Measurements from ENCODE around the gene TENM4.

Gene TENM4

GRCh38 chr11:79186669-79187068, 254.2 kb downstream of the TENM4 start:
- Histone ChIP-seq H3K36me3 (ENCODE audit: control insufficient read depth in 2 of 2, insufficient read depth in 1 of 2, low read length in 2 of 2) (no peaks in the 10 kb centered on the region), H3K4me1 (ENCODE audit: control insufficient read depth, insufficient read depth, low read length) (no peaks in the 10 kb centered on the region), H3K9me3 (ENCODE audit: control insufficient read depth, insufficient read depth, low read depth, low read length) (no peaks in the 10 kb centered on the region), H3K4me3 (ENCODE audit: low read depth, low read length) (no peak overlapping the region), H3K27ac (ENCODE audit: extremely low read depth, low read depth, low read length) (no peak overlapping the region)
- TF ChIP-seq ZNF423 (tag by site-specific recombination; IDR thresholded peaks at IDR 0.05) (no peak), MZF1 (tag by site-specific recombination; IDR thresholded peaks at IDR 0.05; ENCODE audit: borderline replicate concordance) (no peak)
- ChIA-PET CTCF (no interaction called here), POLR2A (no interaction called here)

DNA sequence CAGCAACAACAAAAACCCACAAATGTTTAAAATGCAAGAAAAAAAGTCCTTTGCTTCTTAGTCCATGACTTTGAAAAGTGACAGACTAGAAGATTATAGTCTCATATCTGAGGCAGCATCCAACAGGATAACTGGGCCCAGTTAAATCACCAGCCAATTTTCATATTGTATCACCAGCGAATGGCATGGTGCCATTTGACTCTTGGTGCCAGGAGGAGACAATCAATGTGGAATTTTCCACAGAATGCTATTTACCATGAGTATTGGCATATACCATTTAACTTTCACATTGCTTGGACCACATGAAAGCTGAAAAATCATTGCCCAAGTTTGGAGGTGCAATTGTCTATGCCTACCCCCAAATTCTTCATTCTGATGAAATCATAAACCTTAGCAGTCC, 255.5 kb downstream of the TENM4 start:
- no peak overlapping the region for H3K27ac ChIP-seq (ENCODE audit: extremely low read depth, low read depth, low read length)
- H3K36me3 ChIP-seq (ENCODE audit: control insufficient read depth in 2 of 2, insufficient read depth in 1 of 2, low read length in 2 of 2), result no peaks in the 10 kb centered on the region
- no peaks in the 10 kb centered on the region for H3K9me3 ChIP-seq (ENCODE audit: control insufficient read depth, insufficient read depth, low read depth, low read length)
- no peaks in the 10 kb centered on the region for H3K4me1 ChIP-seq (ENCODE audit: control insufficient read depth, insufficient read depth, low read length)
- CTCF ChIA-PET, result no interaction called here
- no peak overlapping the region for H3K4me3 ChIP-seq (ENCODE audit: low read depth, low read length)
- TF ChIP-seq ZNF660 (tag by site-specific recombination; IDR thresholded peaks at IDR 0.05) (no peak), ZBTB10 (tag by site-specific recombination; IDR thresholded peaks at IDR 0.05) (no peak), SCRT2 (tag by site-specific recombination; IDR thresholded peaks at IDR 0.05) (no peak), ZNF776 (tag by site-specific recombination; IDR thresholded peaks at IDR 0.05; ENCODE audit: borderline replicate concordance) (no peak), ZNF555 (tag by site-specific recombination; conservative IDR thresholded peaks at IDR 0.05) (no peak), FEZF1 (tag by site-specific recombination; IDR thresholded peaks at IDR 0.05) (no peak), ZNF266 (tag by site-specific recombination; IDR thresholded peaks at IDR 0.05; ENCODE audit: low read depth) (no peak), ZNF394 (tag by site-specific recombination; IDR thresholded peaks at IDR 0.05; ENCODE audit: borderline replicate concordance) (no peak)
- POLR2A ChIA-PET, result no interaction called here

DNA sequence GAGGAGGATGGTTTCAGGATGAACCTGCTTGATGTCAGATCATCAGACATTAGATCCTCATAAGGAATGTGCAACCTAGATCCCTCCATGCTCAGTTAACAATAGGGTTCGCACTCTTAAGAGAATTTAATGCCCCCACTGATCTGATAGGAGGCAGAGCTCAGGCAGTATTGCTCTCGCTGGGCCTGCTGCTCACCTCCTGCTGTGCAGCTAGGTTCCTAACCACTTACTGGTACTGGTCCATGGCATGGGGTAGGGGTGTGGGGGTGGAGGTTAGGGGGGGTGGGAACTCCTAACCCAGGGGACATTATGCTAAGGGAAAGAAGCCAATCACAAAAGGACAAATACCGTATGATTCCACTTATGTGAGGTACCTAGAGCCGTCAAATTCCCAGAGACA, 256.5 kb downstream of the TENM4 start:
- no peaks in the 10 kb centered on the region for H3K9me3 ChIP-seq (ENCODE audit: control insufficient read depth, insufficient read depth, low read depth, low read length)
- CTCF ChIA-PET, result no interaction called here
- H3K36me3 ChIP-seq (ENCODE audit: control insufficient read depth in 2 of 2, insufficient read depth in 1 of 2, low read length in 2 of 2), result no peaks in the 10 kb centered on the region
- no peaks in the 10 kb centered on the region for H3K4me1 ChIP-seq (ENCODE audit: control insufficient read depth, insufficient read depth, low read length)
- no peak overlapping the region for H3K27ac ChIP-seq (ENCODE audit: extremely low read depth, low read depth, low read length)
- H3K4me3 ChIP-seq (ENCODE audit: low read depth, low read length), result no peak overlapping the region
- no peak for TF ChIP-seq CTCF (tag by site-specific recombination; IDR thresholded peaks at IDR 0.05)
- POLR2A ChIA-PET, result no interaction called here

DNA sequence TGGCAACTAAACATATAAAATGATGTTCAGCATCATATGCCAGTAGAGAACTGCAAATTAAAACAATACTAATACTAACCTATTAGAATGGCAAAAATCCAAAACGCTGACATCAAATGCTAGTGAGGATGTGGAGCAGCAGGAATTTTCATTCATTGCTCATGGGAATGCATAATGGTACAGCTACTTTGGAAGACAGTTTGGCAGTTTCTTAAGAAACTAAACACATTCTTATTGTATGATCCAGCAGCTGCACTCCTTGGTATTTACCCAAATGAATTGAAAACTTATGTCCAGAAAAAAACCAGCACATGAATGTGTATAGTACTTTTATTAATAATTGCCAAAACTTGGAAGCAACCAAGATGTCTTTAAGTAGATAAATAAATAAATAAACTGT, 258.0 kb downstream of the TENM4 start:
- ChIA-PET CTCF (interaction anchor here (1.6 kb wide), 1 partner anchor 310 kb away, joined by 3 read pairs; no protein-coding TSS in a partner anchor), POLR2A (no interaction called here)
- no peaks in the 10 kb centered on the region for H3K4me1 ChIP-seq (ENCODE audit: control insufficient read depth, insufficient read depth, low read length)
- no peaks in the 10 kb centered on the region for H3K9me3 ChIP-seq (ENCODE audit: control insufficient read depth, insufficient read depth, low read depth, low read length)
- H3K27ac ChIP-seq (ENCODE audit: extremely low read depth, low read depth, low read length), result no peak overlapping the region
- no peaks in the 10 kb centered on the region for H3K36me3 ChIP-seq (ENCODE audit: control insufficient read depth in 2 of 2, insufficient read depth in 1 of 2, low read length in 2 of 2)
- no peak overlapping the region for H3K4me3 ChIP-seq (ENCODE audit: low read depth, low read length)
- TF ChIP-seq ZNF214 (tag by site-specific recombination; IDR thresholded peaks at IDR 0.05; ENCODE audit: borderline replicate concordance) (no peak), ZBTB7A (tag by site-specific recombination; IDR thresholded peaks at IDR 0.05; ENCODE audit: low read depth) (no peak), ZFHX2 (tag by site-specific recombination; conservative IDR thresholded peaks at IDR 0.05) (no peak), ZBTB44 (tag by site-specific recombination; IDR thresholded peaks at IDR 0.05) (no peak), ZNF24 (tag by site-specific recombination; IDR thresholded peaks at IDR 0.05) (no peak), SCRT2 (tag by site-specific recombination; IDR thresholded peaks at IDR 0.05) (no peak), ZXDB (tag by site-specific recombination; IDR thresholded peaks at IDR 0.05) (no peak), ZNF121 (tag by site-specific recombination; IDR thresholded peaks at IDR 0.05) (no peak), ZNF362 (tag by site-specific recombination; IDR thresholded peaks at IDR 0.05) (no peak), ZNF610 (tag by site-specific recombination; IDR thresholded peaks at IDR 0.05; ENCODE audit: borderline replicate concordance) (no peak), BCL11A (tag by site-specific recombination; IDR thresholded peaks at IDR 0.05; ENCODE audit: low read depth) (no peak), ZNF10 (tag by site-specific recombination; IDR thresholded peaks at IDR 0.05) (no peak), ZNF112 (tag by site-specific recombination; IDR thresholded peaks at IDR 0.05) (no peak)
